ENCODE results near the gene RHEB. TPM values are rescaled to one million over a fixed set of nuclear protein-coding genes. Genes with fewer than 3 reads are reported as not detected.
"Not testable (repeated sequence)": the region's sequence is repeated elsewhere in the genome, so short reads cannot be mapped to it uniquely, and the experiment has no call there.

RHEB gene
- total RNA-seq, 1 donor = 77.8 TPM

DNA sequence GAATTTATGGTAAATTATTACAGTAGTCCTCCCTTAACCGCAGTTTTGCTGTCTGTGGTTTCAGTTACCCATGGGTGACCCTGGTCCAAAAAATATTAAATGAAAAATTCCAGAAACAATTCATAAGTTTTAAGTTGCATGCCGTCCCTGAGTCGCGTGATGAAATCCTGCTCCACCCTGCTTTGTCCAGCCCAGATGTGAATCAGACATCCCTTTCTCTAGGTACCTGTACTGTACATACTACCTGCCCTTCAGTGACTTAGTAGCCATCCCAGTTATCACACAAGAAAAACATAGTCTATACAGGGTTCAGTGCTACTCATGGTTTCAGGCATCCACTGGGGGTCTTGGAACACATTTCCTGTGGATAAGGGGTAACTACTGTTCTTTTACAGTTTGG is 20.5 kb upstream of the RHEB start:
- TF ChIP-seq, protein P1, sequence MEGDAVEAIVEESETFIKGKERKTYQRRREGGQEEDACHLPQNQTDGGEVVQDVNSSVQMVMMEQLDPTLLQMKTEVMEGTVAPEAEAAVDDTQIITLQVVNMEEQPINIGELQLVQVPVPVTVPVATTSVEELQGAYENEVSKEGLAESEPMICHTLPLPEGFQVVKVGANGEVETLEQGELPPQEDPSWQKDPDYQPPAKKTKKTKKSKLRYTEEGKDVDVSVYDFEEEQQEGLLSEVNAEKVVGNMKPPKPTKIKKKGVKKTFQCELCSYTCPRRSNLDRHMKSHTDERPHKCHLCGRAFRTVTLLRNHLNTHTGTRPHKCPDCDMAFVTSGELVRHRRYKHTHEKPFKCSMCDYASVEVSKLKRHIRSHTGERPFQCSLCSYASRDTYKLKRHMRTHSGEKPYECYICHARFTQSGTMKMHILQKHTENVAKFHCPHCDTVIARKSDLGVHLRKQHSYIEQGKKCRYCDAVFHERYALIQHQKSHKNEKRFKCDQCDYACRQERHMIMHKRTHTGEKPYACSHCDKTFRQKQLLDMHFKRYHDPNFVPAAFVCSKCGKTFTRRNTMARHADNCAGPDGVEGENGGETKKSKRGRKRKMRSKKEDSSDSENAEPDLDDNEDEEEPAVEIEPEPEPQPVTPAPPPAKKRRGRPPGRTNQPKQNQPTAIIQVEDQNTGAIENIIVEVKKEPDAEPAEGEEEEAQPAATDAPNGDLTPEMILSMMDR (IDR thresholded peaks at IDR 0.05; ENCODE audit: extremely low read depth, low read depth, low read length) = no peak
- no peaks in the 10 kb centered on the region for H3K4me1 ChIP-seq (ENCODE audit: insufficient read depth, low read length)
- H4K20me1 ChIP-seq (ENCODE audit: insufficient read depth, low read length) = no peaks in the 10 kb centered on the region
- DNase-seq (ENCODE audit: insufficient read length, low spot score, missing footprints) = no peak
- no peak overlapping the region for H3K27ac ChIP-seq (ENCODE audit: low read depth, low read length)
- peaks cover 42% of the 10 kb centered on the region for H3K27me3 ChIP-seq (ENCODE audit: insufficient read depth, low read length)
- no peak overlapping the region for H3K4me3 ChIP-seq (ENCODE audit: insufficient read depth, low read length)
- H3K9me3 ChIP-seq (ENCODE audit: low read depth, low read length) = no peaks in the 10 kb centered on the region
- H3K4me2 ChIP-seq (ENCODE audit: insufficient read depth, low read length) = no peak overlapping the region
- H2AFZ ChIP-seq (ENCODE audit: low read length) = no peak overlapping the region
- no peaks in the 10 kb centered on the region for H3K36me3 ChIP-seq (ENCODE audit: insufficient read depth, low read length)
- H3K79me2 ChIP-seq (ENCODE audit: insufficient read depth, low read length) = no peaks in the 10 kb centered on the region

GRCh38 chr7:151539088-151539671 is 19.5 kb upstream of the RHEB start:
- Histone ChIP-seq H3K36me3 (ENCODE audit: insufficient read depth, low read length) (no peaks in the 10 kb centered on the region), H4K20me1 (ENCODE audit: insufficient read depth, low read length) (no peaks in the 10 kb centered on the region), H3K4me1 (ENCODE audit: insufficient read depth, low read length) (no peaks in the 10 kb centered on the region), H3K27me3 (ENCODE audit: insufficient read depth, low read length) (peaks cover 34% of the 10 kb centered on the region), H3K4me3 (ENCODE audit: insufficient read depth, low read length) (no peak overlapping the region), H2AFZ (ENCODE audit: low read length) (no peak overlapping the region), H3K79me2 (ENCODE audit: insufficient read depth, low read length) (no peaks in the 10 kb centered on the region), H3K27ac (ENCODE audit: low read depth, low read length) (no peak overlapping the region), H3K4me2 (ENCODE audit: insufficient read depth, low read length) (no peak overlapping the region), H3K9me3 (ENCODE audit: low read depth, low read length) (no peaks in the 10 kb centered on the region)
- no peak for DNase-seq (ENCODE audit: insufficient read length, low spot score, missing footprints)
- TF ChIP-seq, protein P1 (IDR thresholded peaks at IDR 0.05; ENCODE audit: extremely low read depth, low read depth, low read length) = no peak

DNA sequence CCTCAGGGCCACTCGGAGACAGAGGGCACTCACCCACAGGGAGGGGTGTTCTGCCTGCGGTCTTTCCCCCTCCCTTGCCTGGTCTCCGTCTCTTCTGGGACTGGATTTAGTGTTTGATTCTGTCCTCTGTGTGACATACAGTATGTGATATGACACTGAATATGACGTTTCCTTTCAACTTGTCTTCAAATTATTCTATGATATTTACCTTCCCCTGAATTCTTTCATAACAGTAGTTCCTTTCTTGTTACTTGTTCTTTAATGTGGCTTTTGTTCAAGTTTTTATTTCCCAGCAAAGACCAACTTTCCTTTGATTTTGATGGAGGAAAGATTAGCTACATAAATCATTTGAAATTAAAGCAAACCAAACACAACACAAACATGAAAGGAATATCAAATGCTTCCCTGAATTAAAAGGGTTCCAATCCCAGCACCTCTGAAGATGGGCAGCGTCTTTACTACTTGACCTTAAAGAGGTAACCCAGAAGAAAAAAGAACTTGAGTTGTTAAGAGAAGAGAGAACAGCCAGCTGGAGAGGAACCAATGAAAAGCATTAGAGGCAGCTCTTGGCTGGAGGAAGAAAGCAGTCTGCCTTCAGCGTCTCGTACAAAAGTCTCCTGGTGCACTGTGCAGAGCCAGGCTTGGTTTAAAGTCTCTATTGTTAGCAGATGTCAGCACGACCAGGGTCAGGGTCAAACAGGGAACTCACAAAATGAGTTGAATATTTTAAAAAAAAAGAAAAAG is 18.3 kb upstream of the RHEB start:
- Histone ChIP-seq H3K79me2 (ENCODE audit: insufficient read depth, low read length) (no peaks in the 10 kb centered on the region), H3K4me3 (ENCODE audit: insufficient read depth, low read length) (no peak overlapping the region), H3K36me3 (ENCODE audit: insufficient read depth, low read length) (no peaks in the 10 kb centered on the region), H3K27ac (ENCODE audit: low read depth, low read length) (no peak overlapping the region), H2AFZ (ENCODE audit: low read length) (no peak overlapping the region), H3K4me2 (ENCODE audit: insufficient read depth, low read length) (no peak overlapping the region), H4K20me1 (ENCODE audit: insufficient read depth, low read length) (no peaks in the 10 kb centered on the region), H3K27me3 (ENCODE audit: insufficient read depth, low read length) (peaks cover 32% of the 10 kb centered on the region), H3K4me1 (ENCODE audit: insufficient read depth, low read length) (no peaks in the 10 kb centered on the region), H3K9me3 (ENCODE audit: low read depth, low read length) (no peaks in the 10 kb centered on the region)
- no peak for DNase-seq (ENCODE audit: insufficient read length, low spot score, missing footprints)
- TF ChIP-seq, protein P1 (IDR thresholded peaks at IDR 0.05; ENCODE audit: extremely low read depth, low read depth, low read length) = no peak

- not testable (repeated sequence) for H3K9me3 ChIP-seq (ENCODE audit: low read depth, low read length); H3K4me1 ChIP-seq (ENCODE audit: insufficient read depth, low read length); H3K79me2 ChIP-seq (ENCODE audit: insufficient read depth, low read length); H3K27ac ChIP-seq (ENCODE audit: low read depth, low read length); H3K4me3 ChIP-seq (ENCODE audit: insufficient read depth, low read length); H3K36me3 ChIP-seq (ENCODE audit: insufficient read depth, low read length); H3K4me2 ChIP-seq (ENCODE audit: insufficient read depth, low read length); H2AFZ ChIP-seq (ENCODE audit: low read length); DNase-seq (ENCODE audit: insufficient read length, low spot score, missing footprints); H4K20me1 ChIP-seq (ENCODE audit: insufficient read depth, low read length)
- H3K27me3 ChIP-seq (ENCODE audit: insufficient read depth, low read length) = peaks cover 25% of the 10 kb centered on the region
These were observed 16.5 kb upstream of the RHEB start for GRCh38 chr7:151536178-151536577.

All from osteoblast (primary cell).